Ovary (tissue), 9 donors: ENCODE results near the gene XG. TPM values are rescaled to one million over a fixed set of nuclear protein-coding genes. Genes with fewer than 3 reads are reported as not detected.
"Not testable (repeated sequence)": the region's sequence is repeated elsewhere in the genome, so short reads cannot be mapped to it uniquely, and the experiment has no call there.

ENCODE experiments used
- DNase-seq, 5 donors: peaks; one replicate each; pipeline ENCODE4 v3.0.0-alpha.2; 2019 to 2020
- H3K27ac ChIP-seq, 2 donors: fragments of 200-600 bp; one replicate each; pipeline versions ENCODE4 v1.5.1 to v1.8.0; 2019 to 2022
- H3K27me3 ChIP-seq: fragments of 200-600 bp; one replicate; pipeline ENCODE4 v1.8.0; 2022
- H3K36me3 ChIP-seq: fragments of 200-600 bp; sonication (generic); one replicate; pipeline ENCODE4 v1.5.1; 2019
- H3K4me1 ChIP-seq: one replicate; pipeline ENCODE4 v1.8.1; 2013; ENCODE audit warnings: mild to moderate bottlenecking, moderate library complexity; ENCODE audit not compliant: insufficient read depth
- H3K4me3 ChIP-seq: fragments of 200-600 bp; sonication (generic); one replicate; pipeline ENCODE4 v1.5.1; 2017
- H3K9me3 ChIP-seq, 2 donors: fragments of 200-600 bp in 1 of 2; sonication (generic) in 1 of 2; one replicate each; pipeline versions ENCODE4 v1.5.1 to v1.8.1; 2013 to 2019; ENCODE audit warnings: mild to moderate bottlenecking in 1 of 2, moderate library complexity in 1 of 2
- EP300 ChIP-seq: sonication (generic); formaldehyde crosslinking; IDR thresholded peaks from one replicate; pipeline ENCODE4 v1.6.1; 2017; ENCODE audit warnings: antibody characterized with exemption
- POLR2A ChIP-seq: fragments of 450-650 bp; IDR thresholded peaks from one replicate; pipeline ENCODE4 v1.6.1; 2017; ENCODE audit warnings: antibody characterized with exemption, mild to moderate bottlenecking, moderate library complexity
- WGBS, 3 donors: extraction: QIAGEN DNeasy Blood & Tissue Kit in 1 of 3; methylation state at CpG; one replicate each; pipeline versions ENCODE4 v1.1.5 to v1.1.7; 2013 to 2017; 5-methylcytosine and 5-hydroxymethylcytosine counted together
- intact Hi-C, 4 donors: fragments of 100-400 bp; cut with DNase I; formaldehyde crosslinking; loops; one replicate each; pipeline versions ENCODE4 v1.11.0 to v1.15.1; 2022 to 2023
- polyA plus RNA-seq, 2 donors: library from polyadenylated mRNA; stranded (reverse); fragments of 200-250 nt in 1 of 2; fragments of 350-450 nt in 1 of 2; fragmentation: Illumina TruSeq in 1 of 2; extraction: RNeasy Lipid Tissue Mini Kit (QIAGEN cat#74804) in 1 of 2; gene quantifications; one replicate each; pipeline ENCODE4 v1.2.3, GENCODE V29; 2013 to 2014
- total RNA-seq, 7 donors: library from RNA; depleted of rRNA in 2 of 7; stranded (reverse); fragments of >200 nt in 2 of 7; fragmentation: NEBNext Ultra II Directional in 3 of 7; extraction: Animal tissue kit (Norgen Biotek cat#: 25700) in 3 of 7; gene quantifications; one replicate each; pipeline versions ENCODE4 v1.1.0 to v1.2.4, GENCODE V29; 2016 to 2023
- TF ChIP-seq, protein P1 (sequence below), 3 donors: fragments of 450-650 bp in 2 of 3; fragments of 200-600 bp in 1 of 3; IDR thresholded peaks; one replicate each; pipeline versions ENCODE4 v1.5.1 to v1.8.0; 2016 to 2022; ENCODE audit warnings: antibody characterized with exemption in 3 of 3, mild to moderate bottlenecking in 1 of 3
- donor health status: DM: no; HTN: no; CAD: no; lungs with moderate emphysema.
- donor health status: DM: no; HTN: no; CAD: no.
- donor health status: Bipolar disorder and iron deficiency.
- donor health status: DM: yes; HTN: yes; CAD: no.
- donor health status: DM: no; HTN: no; CAD: no.
- donor health status: DM: yes; HTN: yes; CAD: no.

The XG gene
- total and polyA plus RNA-seq, 9 donors = 0.15 to 0.98 (median 0.27) TPM; not detected in 2

DNA sequence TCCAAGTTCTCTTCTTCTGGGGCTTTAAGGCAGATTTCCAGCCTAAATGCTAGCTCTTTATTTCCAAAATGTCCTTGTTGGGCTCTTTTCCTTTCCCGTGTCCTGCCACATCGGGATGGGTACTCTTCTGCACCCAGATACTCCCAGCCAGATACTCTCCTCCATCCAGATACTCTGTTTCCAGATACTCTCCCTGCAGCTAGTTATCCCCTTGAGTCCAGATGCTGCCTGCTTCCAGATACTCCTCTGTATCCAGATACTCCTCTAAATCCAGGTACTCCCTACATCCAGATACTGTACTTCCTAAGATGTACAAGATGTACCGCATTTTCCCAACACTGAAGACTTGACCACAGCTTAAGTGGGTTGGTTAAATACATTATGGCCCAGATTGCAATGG lies 10.5 kb upstream of the XG start:
- H3K36me3 ChIP-seq = no peaks in the 10 kb centered on the region
- TF ChIP-seq EP300 (no peak), POLR2A (no peak)
- TF ChIP-seq, protein P1, sequence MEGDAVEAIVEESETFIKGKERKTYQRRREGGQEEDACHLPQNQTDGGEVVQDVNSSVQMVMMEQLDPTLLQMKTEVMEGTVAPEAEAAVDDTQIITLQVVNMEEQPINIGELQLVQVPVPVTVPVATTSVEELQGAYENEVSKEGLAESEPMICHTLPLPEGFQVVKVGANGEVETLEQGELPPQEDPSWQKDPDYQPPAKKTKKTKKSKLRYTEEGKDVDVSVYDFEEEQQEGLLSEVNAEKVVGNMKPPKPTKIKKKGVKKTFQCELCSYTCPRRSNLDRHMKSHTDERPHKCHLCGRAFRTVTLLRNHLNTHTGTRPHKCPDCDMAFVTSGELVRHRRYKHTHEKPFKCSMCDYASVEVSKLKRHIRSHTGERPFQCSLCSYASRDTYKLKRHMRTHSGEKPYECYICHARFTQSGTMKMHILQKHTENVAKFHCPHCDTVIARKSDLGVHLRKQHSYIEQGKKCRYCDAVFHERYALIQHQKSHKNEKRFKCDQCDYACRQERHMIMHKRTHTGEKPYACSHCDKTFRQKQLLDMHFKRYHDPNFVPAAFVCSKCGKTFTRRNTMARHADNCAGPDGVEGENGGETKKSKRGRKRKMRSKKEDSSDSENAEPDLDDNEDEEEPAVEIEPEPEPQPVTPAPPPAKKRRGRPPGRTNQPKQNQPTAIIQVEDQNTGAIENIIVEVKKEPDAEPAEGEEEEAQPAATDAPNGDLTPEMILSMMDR (IDR thresholded peaks at IDR 0.05) = no peak
- H3K9me3 ChIP-seq = no peaks in the 10 kb centered on the region
- DNase-seq = no peak
- intact Hi-C loops = loop anchor here in 1 of 4 donors (5.0 kb wide), 1 partner anchor 1104 kb away; no protein-coding TSS in a partner anchor
- H3K4me1 ChIP-seq = no peaks in the 10 kb centered on the region
- H3K27ac ChIP-seq = no peak overlapping the region
- 92 to 97% (median 96%) methylated on average over 3 of the region's 3 CpGs for WGBS, 3 donors
- H3K4me3 ChIP-seq = no peak overlapping the region
- H3K27me3 ChIP-seq = no peaks in the 10 kb centered on the region

GRCh38 chrX:2746250-2746649 lies 5.6 kb upstream of the XG start:
- H3K4me1 ChIP-seq, DNase-seq, H3K36me3 ChIP-seq, H3K9me3 ChIP-seq, intact Hi-C loops, H3K27ac ChIP-seq, H3K4me3 ChIP-seq, H3K27me3 ChIP-seq: not testable (repeated sequence)
- WGBS, 3 donors = 12 to 22% (median 17%) methylated on average over 6 of the region's 6 CpGs

- no peak overlapping the region for H3K27ac ChIP-seq
- intact Hi-C loops = no loop called here
- TF ChIP-seq POLR2A (no peak), EP300 (no peak)
- TF ChIP-seq, protein P1 (IDR thresholded peaks at IDR 0.05) = no peak
- no peaks in the 10 kb centered on the region for H3K27me3 ChIP-seq
- 70 to 77% (median 72%) methylated on average over 8 of the region's 8 CpGs for WGBS, 3 donors
- no peak overlapping the region for H3K4me3 ChIP-seq
- DNase-seq = no peak
- H3K36me3 ChIP-seq = no peaks in the 10 kb centered on the region
- H3K9me3 ChIP-seq = no peaks in the 10 kb centered on the region
- H3K4me1 ChIP-seq = peaks cover 2% of the 10 kb centered on the region
Observed at GRCh38 chrX:2748171-2748814, 3.5 kb upstream of the XG start.

DNA sequence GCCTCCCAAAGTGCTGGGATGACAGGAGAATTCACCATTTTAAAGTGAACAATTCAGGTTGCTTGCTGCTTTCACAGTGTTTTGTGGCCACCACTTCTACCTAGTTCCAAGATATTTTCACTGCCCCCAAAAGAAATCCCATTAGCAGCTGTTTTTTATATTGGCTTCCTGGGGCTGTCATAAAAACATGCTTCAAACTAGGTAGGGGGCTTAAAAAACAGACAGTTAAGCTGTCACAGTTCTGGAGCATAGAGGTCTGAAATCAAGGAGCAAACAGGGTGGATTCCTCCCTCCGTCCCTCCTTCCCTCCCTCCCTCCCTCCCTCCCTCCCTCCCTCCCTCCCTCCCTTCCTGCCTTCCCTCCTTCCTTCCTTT lies 3.0 kb upstream of the XG start:
- TF ChIP-seq, protein P1 (IDR thresholded peaks at IDR 0.05) = no peak
- TF ChIP-seq EP300 (no peak), POLR2A (no peak)
- intact Hi-C loops = no loop called here

DNA sequence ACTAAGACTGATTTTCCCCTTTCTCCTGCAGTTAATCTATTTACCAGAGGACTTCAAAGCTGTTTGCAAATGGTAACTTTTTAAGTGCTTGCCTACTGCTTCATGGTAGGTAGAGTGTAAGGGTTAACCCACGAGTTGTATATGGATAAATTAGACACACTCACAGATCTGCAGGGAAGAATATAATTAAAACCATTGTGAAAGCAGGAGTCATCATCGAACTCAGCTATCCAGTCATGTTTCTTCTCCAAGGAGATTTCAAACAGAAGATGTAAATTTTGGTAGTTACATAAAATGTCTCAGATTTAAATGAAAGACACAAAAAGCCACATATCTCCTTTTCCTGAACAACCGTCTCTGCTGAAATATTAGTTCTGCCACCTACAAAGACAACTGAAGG lies 549 bp upstream of the XG start:
- no peak overlapping the region for H3K27ac ChIP-seq
- H3K4me3 ChIP-seq = no peak overlapping the region
- no peaks in the 10 kb centered on the region for H3K27me3 ChIP-seq
- 56 to 66% (median 63%) methylated on average over 3 of the region's 3 CpGs for WGBS, 3 donors
- H3K9me3 ChIP-seq = no peaks in the 10 kb centered on the region
- no peak for DNase-seq
- no peaks in the 10 kb centered on the region for H3K36me3 ChIP-seq
- TF ChIP-seq EP300 = no peak
- TF ChIP-seq, protein P1 (IDR thresholded peaks at IDR 0.05) = no peak
- no peak for TF ChIP-seq POLR2A
- intact Hi-C loops = no loop called here
- H3K4me1 ChIP-seq = peaks cover 2% of the 10 kb centered on the region

More for the DNA sequence above, 3.0 kb upstream of the XG start:
- H3K4me3 ChIP-seq = no peak overlapping the region
- H3K4me1 ChIP-seq = peaks cover 2% of the 10 kb centered on the region
- no peak overlapping the region for H3K27ac ChIP-seq
- H3K27me3 ChIP-seq = no peaks in the 10 kb centered on the region
- no peaks in the 10 kb centered on the region for H3K9me3 ChIP-seq
- 24 to 29% (median 26%) methylated on average over 1 of the region's 1 CpG for WGBS, 3 donors
- no peaks in the 10 kb centered on the region for H3K36me3 ChIP-seq
- DNase-seq = no peak

DNA sequence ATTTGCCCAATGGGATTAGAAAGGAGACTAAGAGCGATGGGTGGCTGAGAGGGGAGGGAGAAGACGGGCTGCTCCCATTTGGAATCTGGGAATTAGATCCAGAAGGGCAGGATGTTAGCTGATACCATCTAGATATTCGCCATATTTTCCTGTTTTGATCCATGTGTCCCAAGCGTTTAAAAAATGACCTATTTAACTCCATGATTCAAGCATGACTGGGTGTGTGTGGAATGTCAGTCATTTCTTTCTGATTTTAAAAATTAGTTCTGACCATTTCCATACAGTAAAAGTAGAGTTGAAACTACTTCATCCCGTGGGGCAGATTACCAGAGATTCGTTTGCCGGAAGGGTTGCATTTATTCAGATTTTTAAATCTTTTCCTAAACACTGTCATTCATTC lies 601 bp downstream of the XG start:
- H3K4me3 ChIP-seq, H3K9me3 ChIP-seq, H3K27me3 ChIP-seq, H3K27ac ChIP-seq, H3K36me3 ChIP-seq, intact Hi-C loops, H3K4me1 ChIP-seq, DNase-seq: not testable (repeated sequence)
- WGBS, 3 donors = 84 to 88% (median 84%) methylated on average over 6 to 7 of the region's 7 CpGs

DNA sequence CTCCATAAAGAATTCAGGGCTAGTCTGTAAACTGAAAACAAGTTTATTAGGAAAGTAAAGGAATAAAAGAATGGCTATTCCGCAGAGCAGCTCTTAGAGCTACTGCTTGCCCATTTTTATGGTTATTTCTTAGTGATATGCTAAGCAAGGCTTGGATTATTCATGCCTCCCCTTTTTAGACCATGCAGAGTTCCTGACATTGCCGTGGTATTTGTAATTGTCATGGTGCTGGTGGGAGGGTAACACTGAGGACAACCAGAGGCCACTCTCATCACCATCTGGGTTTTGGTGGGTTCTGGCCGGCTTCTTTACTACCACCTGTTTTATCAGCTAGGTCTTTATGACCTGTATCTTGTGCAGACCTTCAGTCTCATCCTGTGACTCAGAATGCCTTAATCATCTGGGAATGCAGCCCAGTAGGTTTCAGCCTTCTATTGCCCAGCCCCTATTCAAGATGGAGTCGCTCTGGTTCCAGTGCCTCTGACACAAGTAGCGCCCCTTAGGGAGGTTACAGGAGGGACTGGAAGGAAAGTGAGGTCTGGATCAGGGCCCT lies 3.4 kb downstream of the XG start:
- DNase-seq, H3K27ac ChIP-seq, H3K36me3 ChIP-seq, H3K4me1 ChIP-seq, H3K4me3 ChIP-seq, H3K9me3 ChIP-seq, intact Hi-C loops, H3K27me3 ChIP-seq: not testable (repeated sequence)
- 50 to 58% (median 57%) methylated on average over 5 of the region's 5 CpGs for WGBS, 3 donors
